SK-N-MC (cell line): ENCODE results near the gene CFAP119.

Experiments
- EZH2 ChIP-seq: fragments of 200-600 bp; sonication (generic); IDR thresholded peaks from one replicate; pipeline ENCODE4 v1.6.1; 2017; ENCODE audit warnings: antibody characterized with exemption
- POLR2AphosphoS5 ChIP-seq: IDR thresholded peaks from 2 replicates; pipeline ENCODE4 v1.6.1; 2012; ENCODE audit warnings: mild to moderate bottlenecking, low read depth, low read length, borderline replicate concordance

GRCh38 chr16:30802936-30803335 is 41.1 kb upstream of the CFAP119 start:
- TF ChIP-seq POLR2AphosphoS5 (no peak), EZH2 (no peak)
